ENCODE results near the gene MAPKAPK2. TPM values are rescaled to one million over a fixed set of nuclear protein-coding genes. Genes with fewer than 3 reads are reported as not detected.

MAPKAPK2 gene
- total RNA-seq, 1 donor from 2014 or later = 64.2 TPM

DNA sequence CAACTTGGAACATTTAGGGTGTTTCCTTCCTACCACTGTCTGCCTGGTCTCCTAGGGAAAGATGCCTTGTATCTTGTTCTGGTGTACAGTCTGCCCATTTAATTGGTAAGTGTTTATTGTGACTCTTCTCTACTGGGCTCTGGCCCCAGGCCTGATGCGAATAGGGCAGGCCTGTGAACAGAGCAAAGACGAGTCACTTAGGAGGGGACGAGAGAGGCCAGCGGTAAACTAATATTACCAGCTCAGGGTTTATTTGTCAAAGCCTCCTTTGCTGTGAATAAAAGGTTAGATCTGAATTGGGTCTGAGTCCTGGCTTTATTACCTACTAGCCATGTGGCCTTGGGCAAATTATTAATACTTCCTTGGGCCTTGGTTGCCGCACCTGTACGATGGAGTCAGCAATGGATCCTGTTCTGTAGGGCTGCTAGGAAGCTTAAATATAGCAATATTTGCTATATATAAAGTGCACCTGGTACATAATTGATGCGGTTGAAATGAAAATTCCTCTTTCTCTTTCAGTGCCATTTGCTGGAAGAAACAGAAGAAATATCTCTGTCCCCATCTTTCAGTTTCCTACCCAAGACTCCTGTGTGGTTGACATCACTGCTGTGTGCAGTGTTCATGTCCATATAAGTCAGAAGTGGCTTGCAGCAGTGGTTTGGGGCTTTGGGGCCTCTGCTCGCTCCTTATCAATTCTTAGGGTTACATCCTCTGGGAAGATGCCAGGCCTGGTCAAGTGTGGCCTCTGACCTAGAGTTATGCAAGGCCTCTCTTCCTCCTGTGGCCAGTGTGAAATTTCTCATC lies 32.4 kb downstream of the MAPKAPK2 start:
- no peak for DNase-seq (ENCODE audit: extremely low read depth, low read depth, low spot score)

DNA sequence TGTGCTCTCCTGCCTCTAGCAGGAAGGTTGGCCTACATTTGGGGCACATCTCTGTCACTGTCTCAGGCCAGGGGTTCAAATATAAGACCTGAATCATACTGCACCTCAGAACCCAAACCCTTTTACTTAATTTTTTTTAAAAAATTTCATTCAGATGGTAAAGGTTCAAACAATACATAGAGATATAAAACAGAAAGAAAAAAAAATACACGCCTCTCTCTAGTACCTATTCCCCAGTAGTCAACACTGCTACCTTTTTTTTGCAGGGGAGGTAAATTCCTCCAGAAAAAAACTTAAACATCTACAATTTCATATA lies 32.9 kb downstream of the MAPKAPK2 start:
- no peak for DNase-seq (ENCODE audit: extremely low read depth, low read depth, low spot score)

DNA sequence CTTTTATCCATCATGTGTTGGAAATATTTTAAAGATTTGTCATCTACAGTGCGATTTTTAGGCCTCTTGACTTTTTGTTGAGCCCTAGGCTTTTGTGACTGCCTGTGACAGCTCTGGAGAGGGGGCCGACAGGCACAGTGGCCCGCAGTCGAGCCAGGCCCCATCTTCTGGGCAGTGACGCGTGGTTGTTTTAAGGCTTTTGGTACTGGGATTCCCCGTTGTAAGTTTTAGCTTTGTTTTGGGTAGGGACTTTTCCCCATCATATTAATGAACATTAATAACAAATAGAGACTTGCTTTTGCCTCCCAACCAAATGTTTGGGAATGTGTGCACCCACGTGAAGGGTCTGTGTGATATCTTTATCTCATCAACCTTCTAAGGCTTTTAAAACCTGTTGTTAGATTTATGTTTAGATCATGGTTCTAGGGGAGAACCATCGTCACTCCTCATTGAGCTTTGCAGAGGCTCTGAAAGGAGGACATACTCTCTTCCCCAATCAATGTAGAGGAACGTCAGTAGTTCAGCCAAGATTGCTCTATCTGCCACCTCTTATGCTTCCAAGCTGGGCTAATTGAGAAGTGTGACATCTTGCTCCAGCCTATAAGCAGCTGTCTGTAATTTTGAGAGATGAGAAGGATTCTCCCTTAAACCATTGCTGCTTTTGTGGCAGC lies 34.6 kb downstream of the MAPKAPK2 start:
- DNase-seq (ENCODE audit: extremely low read depth, low read depth, low spot score) = no peak

DNA sequence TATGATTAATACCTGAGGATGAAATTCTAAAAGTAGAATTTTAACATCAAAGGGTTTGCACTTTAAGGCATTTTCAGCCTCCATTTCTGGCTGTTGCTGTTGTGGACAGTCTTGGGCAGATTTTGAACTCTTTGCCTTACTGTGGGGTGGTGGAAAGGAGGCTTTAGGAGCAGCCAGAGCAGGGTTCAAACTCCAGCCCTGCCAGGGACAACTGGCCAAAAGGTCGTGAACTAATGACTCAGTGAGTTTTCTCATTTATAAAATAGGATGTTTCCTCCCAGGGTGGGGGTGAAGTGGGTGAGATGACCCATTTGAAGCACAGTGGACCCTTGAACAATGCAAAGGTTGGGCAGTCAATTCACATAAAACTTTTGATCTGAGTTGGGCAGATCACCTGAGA lies 36.7 kb downstream of the MAPKAPK2 start:
- DNase-seq (ENCODE audit: extremely low read depth, low read depth, low spot score) = no peak

DNA sequence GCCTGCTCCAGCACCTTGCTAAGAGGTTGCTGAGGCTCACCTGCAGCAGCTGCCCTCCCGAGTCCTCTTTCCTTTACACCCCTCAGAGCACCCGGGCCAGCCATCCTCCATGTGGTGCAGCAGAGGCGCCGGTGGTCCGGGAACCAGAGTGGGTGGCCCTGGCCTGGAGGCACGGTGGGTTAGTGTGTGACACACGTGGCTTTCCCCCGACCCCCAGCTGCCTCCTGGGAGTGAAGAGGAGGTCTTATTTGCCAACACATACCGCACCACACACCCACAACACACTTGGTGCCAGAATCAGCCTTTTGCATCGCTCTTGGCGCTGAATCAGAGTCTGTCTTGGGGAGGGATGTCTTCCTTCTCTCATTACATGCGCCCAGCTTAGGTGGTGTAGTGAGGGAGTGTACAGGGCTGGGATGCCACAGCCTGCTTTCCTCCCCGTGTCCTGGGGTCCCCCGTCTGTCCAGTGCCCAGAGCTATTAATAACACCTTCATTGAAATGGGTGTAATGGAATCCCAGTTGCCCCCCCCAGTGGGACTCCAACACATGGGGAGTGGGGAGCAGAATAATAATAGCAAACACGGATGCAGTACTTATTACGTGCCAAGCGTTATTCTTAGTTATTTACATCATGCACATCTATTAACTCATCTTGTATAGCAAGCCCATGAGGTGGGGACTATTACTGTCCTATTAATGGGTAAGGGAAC lies 38.2 kb downstream of the MAPKAPK2 start:
- no peak for DNase-seq (ENCODE audit: extremely low read depth, low read depth, low spot score)

DNA sequence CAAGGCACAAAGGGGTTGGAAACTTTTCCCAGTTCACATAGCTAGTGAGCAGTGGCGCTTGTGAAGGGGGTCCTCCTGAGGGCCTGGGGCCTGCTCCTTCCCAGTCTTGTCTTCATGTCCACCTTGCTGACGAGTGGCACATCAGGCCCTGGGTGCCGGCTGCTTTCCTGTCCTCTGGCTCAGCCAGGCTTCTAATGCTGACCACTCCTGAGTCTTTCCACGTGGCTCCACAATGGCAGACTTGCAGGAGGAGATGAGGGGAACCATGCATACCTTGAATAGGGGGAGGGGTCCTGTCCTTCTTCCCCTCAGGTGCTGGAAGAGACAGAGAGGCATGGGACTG lies 38.7 kb downstream of the MAPKAPK2 start:
- DNase-seq (ENCODE audit: extremely low read depth, low read depth, low spot score) = no peak

DNA sequence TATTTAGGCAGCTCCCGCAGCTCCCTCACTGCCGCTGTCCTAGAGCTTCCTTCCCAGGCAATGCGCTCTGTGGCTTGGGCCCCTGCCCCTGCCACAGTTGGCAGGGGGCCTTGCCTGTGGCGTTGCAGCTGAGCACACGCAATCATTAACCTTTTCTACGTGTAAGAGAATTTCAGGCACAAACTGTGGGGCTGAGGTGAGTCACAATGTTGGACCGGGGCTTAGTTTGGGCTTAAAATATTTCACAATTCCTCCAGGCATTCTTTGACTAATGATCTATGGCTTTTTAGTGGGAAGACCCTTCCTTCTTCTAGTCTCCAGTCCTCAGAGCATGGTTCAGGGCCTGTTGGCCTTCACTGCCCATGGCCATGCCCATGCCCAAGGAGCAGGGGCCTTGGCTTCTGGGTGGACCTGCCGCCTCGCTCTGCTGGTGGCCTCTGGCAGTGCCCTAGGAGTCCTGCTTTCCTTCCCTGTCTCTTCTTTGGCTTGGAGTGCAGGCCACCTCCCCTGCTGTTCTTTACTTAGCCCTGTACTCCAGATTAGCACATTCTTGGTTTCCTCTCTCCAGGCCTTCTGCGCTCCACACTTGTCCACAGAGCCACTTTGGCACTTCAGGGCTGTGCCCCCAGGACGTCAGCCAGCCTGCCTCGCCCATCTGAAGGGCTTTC lies 39.2 kb downstream of the MAPKAPK2 start:
- DNase-seq (ENCODE audit: extremely low read depth, low read depth, low spot score) = no peak

DNA sequence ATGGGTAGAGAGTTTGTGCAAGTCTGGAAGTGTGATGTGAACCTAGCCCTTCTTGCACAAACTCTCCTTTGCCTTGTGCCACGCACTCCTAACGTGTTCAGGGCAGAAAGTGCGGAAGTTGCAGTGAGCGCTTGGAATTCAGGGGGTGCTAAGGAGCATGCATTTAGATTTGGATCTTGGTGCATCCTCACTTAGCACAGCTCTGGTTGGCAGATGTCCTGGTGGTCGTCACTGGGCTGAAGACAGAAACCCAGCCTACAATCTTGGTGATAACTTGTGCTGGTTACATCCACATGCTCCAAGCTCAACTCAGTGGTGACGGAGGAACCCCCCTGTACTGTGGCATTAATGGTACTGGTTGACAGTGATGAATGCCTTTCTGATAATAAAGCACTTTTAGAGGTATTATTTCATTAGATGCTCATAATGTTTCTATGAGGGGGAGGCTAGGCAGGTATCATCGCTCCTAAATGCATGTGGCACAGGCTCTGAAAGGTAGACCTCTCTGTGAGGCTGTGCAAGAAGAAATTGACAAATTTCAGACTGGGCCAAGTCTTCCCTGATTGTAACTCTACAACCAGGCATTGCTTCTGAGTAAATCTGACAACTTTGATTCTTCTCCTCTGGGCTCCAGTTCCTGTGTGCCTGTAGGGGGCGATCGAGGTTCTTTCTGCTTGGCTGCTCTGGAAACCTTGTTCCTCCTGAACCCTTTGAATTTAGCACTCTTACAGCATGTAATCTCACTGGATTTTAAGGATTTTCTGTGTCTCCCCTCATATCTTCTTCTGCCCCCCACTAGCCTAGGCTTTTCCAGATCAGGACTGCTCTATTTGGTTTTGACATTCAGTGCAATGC lies 40.6 kb downstream of the MAPKAPK2 start:
- no peak for DNase-seq (ENCODE audit: extremely low read depth, low read depth, low spot score)

DNA sequence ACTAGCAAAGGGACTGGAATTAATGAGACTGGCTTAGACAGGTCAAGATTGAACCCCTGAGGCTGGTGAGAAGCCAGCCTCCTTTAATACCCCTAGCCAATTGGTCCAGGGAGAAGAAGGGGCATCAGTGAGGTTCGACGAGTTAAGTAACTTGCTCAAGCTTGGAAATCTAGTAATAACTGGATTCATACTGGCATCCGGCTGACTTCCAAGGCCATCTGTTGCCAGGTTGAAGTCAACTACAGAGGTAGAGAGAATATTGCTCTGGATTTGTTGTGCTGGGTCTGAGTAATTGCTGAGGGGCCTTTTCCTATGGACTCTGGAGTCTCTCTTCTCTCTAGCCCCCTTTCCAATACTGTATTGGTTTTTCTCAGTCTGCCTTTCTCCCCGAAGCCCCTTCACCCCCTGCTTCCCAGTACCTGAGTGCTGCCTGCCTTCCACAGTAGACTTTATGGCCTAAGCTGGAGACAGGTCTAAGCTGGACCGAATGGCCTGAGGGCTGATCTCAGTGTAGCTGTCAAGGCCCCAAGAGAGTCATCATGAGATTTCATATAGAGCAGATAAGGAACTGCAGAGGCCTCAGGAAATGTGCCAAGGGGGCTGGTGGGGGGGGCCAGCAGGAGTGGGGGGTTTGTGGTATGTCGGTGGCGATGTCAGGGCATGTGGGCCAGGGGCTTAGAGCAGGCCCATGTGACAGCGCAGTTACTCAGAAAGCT lies 43.4 kb downstream of the MAPKAPK2 start:
- DNase-seq (ENCODE audit: extremely low read depth, low read depth, low spot score) = no peak

DNA sequence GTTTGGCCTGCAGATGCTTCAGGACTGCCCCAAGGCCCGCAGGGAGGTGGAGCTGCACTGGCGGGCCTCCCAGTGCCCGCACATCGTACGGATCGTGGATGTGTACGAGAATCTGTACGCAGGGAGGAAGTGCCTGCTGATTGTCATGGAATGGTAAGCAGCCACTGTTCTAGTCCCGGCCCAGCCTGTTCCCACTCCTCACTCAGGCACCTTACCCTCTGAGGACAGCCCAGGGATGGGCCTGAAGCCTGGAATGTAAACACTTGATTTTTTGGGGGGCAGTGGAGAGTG lies 43.9 kb downstream of the MAPKAPK2 start:
- no peak for DNase-seq (ENCODE audit: extremely low read depth, low read depth, low spot score)

DNA sequence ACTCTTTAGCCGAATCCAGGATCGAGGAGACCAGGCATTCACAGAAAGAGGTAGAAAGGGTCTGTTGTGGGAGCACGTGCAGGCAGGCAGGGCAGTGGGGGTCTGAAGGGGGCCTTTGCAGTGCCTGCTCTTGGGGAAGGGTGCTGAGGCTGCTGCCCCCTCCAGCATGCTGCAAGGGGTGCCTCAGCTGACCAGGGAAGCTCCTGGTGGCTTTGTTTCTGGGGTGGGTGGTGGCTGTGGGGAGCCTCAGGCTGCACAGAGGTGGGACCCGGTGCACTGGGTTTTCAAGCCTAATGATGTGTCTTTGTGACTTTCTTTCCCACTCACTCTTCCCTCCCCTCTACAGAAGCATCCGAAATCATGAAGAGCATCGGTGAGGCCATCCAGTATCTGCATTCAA lies 44.3 kb downstream of the MAPKAPK2 start:
- no peak for DNase-seq (ENCODE audit: extremely low read depth, low read depth, low spot score)

DNA sequence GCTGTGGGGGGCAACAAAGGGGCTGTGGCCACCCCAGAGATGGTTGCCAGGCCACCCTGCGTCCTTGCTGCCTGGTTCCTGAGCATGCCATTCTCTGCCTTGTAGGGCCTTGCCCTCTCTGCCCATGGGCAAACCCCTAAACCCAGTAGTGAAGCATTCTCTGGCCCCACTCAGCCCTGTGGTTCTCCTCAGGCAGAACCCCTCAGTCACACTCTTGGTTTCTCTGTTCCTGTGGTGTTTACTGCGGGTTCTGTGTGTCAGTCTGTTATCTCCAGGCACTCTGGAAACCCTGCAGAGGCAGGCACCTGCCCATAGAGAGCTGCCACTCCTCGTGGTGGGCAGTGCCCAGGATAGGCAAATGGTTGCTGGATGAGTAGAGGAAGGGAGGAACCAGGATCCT lies 44.8 kb downstream of the MAPKAPK2 start:
- no peak for DNase-seq (ENCODE audit: extremely low read depth, low read depth, low spot score)

DNA sequence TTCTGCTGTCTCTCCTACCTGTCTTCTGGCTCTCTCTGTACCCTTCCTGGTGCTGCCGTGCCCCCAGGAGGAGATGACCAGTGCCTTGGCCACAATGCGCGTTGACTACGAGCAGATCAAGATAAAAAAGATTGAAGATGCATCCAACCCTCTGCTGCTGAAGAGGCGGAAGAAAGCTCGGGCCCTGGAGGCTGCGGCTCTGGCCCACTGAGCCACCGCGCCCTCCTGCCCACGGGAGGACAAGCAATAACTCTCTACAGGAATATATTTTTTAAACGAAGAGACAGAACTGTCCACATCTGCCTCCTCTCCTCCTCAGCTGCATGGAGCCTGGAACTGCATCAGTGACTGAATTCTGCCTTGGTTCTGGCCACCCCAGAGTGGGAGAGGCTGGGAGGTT lies 47.8 kb downstream of the MAPKAPK2 start:
- DNase-seq (ENCODE audit: extremely low read depth, low read depth, low spot score) = no peak

DNA sequence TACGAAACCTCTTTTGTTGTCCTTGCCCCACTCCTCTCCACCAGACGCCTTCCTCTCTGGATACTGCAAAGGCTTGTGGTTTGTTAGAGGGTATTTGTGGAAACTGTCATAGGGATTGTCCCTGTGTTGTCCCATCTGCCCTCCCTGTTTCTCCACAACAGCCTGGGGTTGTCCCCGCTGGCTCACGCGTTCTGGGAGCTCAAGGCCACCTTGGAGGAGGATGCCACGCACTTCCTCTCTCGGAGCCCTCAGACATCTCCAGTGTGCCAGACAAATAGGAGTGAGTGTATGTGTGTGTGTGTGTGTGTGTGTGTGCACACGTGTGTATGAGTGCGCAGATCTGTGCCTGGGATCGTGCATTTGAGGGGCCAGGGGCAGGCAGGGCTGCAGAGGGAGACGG lies 48.3 kb downstream of the MAPKAPK2 start:
- DNase-seq (ENCODE audit: extremely low read depth, low read depth, low spot score) = no peak

DNA sequence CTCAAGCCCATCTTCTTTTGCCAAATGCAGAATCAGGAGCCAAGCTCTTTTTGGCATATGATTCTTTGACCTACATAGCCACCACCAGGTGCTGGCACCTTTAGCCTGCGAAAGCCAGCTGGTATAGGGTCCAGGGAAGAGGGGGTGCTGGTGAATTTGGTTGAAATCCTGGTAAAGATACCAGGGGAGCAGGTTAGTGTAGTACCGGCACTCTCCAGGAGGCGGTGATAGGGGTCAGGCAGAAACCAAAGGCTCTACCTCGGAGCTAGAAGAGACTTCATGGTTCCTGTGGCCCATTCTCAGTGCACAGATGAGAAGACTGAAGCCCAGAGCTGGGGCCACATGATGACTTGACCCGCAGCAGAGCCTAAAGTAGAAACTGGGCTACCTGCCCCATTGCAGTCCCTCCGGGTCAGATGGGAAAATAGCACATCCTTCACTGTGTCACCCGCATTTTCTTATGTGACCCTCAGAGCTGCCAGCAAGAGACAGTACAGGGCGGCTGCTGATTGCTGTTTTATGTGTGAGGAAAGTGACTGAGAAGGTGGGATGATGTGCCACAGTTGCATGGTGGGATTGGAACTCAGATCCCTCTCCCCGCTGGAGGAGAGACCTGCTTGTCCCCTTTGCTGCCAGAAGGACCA lies 49.9 kb downstream of the MAPKAPK2 start:
- no peak for DNase-seq (ENCODE audit: extremely low read depth, low read depth, low spot score)

DNA sequence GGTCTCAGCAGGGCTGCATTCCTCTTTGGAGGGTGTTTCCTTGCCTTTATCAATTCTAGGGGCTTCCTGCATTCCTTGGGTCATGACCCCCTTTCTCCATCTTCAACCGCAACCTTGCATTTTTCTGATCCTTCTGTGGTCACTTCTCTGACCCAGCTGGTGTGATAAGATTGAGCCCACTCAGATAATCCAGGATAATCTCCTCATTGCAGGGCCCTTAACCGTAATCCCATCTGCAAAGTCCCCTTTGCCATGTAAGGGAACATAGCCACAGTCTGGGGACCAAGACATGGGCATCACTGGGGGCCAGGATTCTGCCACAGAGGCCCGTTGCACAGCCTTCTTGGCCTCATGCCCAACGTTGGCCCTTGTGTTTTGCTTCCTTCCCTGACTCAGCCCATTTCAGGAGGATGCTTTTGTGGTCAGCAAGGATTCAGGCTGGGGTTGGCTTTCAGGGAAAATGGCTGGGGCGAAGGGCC lies 50.9 kb downstream of the MAPKAPK2 start:
- DNase-seq (ENCODE audit: extremely low read depth, low read depth, low spot score) = peak; percentile 20

DNA sequence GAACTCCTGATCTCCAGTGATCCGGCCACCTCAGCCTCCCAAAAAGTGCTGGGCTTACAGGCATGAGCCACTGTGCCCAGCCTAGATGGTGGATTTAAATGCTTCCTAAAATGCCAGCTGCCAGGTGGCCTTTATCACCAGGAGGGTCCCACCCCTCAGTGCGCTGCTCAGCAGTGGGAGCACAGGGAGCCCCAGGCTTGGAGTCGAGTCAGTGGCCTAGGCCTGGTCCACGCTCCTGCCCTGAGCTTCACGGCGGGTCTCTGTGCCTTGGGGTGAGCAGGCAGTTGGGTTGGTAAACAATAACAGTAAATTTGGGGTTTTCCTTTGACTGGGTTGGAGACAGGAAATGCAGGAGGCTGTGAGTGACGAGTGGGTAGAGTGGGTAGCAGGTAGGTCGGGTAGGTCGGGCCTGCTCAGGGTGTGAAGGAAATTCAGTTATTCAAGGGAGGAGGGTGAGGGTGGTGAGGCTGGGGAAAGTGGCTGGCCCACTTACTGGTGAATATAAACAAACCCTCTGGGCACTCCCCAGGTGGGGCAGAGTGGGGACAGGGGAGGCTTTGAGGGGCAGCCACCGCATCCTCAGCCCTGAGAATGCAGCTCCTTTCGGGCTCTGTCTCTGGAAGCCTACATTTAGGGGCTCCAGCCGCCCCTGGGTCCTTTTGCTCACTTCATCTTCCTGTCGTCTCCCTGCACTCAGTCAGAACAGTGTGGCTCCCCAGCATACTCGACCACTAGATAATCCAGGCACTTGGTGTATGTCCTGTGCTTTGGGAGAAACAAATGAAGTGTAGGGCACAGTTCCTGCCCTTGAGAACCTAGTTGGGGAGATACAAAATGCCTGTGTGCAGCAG lies 52.4 kb downstream of the MAPKAPK2 start:
- no peak for DNase-seq (ENCODE audit: extremely low read depth, low read depth, low spot score)

DNA sequence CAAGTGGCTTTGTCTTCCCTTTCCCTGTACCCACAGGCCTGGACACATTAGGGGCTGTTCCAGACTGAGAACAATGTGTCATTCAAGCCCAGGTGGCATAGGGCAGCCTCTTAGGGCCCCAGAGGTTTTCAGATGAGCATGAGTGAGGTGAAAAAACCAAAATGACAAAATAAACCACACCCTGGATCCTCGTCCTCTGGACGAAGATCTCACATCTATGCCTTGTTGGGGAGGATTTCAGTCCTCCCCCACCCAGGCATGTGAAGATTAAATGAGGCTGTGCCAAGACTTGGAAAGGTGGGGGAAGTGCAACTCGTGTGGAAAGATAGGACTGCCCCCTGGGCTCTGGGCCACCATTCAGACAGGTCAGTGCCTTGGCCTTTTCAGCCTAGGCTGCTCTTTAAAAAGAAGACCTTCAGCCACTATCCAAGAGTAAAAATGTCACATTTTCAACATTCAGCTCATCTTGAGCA lies 53.1 kb downstream of the MAPKAPK2 start:
- no peak for DNase-seq (ENCODE audit: extremely low read depth, low read depth, low spot score)
